Measurements from ENCODE around the gene NRG2.

Gene NRG2

GRCh38 chr5:140023611-140024191, 19.4 kb downstream of the NRG2 start:
- Histone ChIP-seq H3K9me3 (ENCODE audit: control insufficient read depth in 1 of 2, low read length in 2 of 2) (no peaks in the 10 kb centered on the region), H3K27me3 (ENCODE audit: low read depth, low read length) (no peaks in the 10 kb centered on the region), H3K4me3 (ENCODE audit: low read depth in 1 of 2, low read length in 2 of 2) (no peak overlapping the region), H3K36me3 (ENCODE audit: control insufficient read depth in 1 of 2, insufficient read depth in 2 of 2, low read length in 2 of 2) (no peaks in the 10 kb centered on the region), H3K27ac (ENCODE audit: low read length) (no peak overlapping the region), H3K4me1 (ENCODE audit: control insufficient read depth in 1 of 2, insufficient read depth in 2 of 2, low read length in 2 of 2) (peaks cover 0 to 25% of the 10 kb centered on the region in 2 donors)

- no peak overlapping the region for H3K27ac ChIP-seq (ENCODE audit: low read length)
Measured at GRCh38 chr5:140020601-140021177, 22.4 kb downstream of the NRG2 start.

GRCh38 chr5:140018920-140019644, 24.0 kb downstream of the NRG2 start:
- no peaks in the 10 kb centered on the region for H3K9me3 ChIP-seq (ENCODE audit: control insufficient read depth in 1 of 2, low read length in 2 of 2)
- no peak overlapping the region for H3K4me3 ChIP-seq (ENCODE audit: low read depth in 1 of 2, low read length in 2 of 2)
- H3K27me3 ChIP-seq (ENCODE audit: low read depth, low read length): no peaks in the 10 kb centered on the region
- peaks cover 0 to 30% of the 10 kb centered on the region in 2 donors for H3K4me1 ChIP-seq (ENCODE audit: control insufficient read depth in 1 of 2, insufficient read depth in 2 of 2, low read length in 2 of 2)
- H3K27ac ChIP-seq (ENCODE audit: low read length): no peak overlapping the region
- no peaks in the 10 kb centered on the region for H3K36me3 ChIP-seq (ENCODE audit: control insufficient read depth in 1 of 2, insufficient read depth in 2 of 2, low read length in 2 of 2)

More at GRCh38 chr5:140020601-140021177, 22.4 kb downstream of the NRG2 start:
- Histone ChIP-seq H3K4me3 (ENCODE audit: low read depth in 1 of 2, low read length in 2 of 2) (no peak overlapping the region), H3K36me3 (ENCODE audit: control insufficient read depth in 1 of 2, insufficient read depth in 2 of 2, low read length in 2 of 2) (no peaks in the 10 kb centered on the region), H3K4me1 (ENCODE audit: control insufficient read depth in 1 of 2, insufficient read depth in 2 of 2, low read length in 2 of 2) (peaks cover 0 to 31% of the 10 kb centered on the region in 2 donors), H3K27me3 (ENCODE audit: low read depth, low read length) (no peaks in the 10 kb centered on the region), H3K9me3 (ENCODE audit: control insufficient read depth in 1 of 2, low read length in 2 of 2) (no peaks in the 10 kb centered on the region)

- no peak overlapping the region for H3K27ac ChIP-seq (ENCODE audit: low read length)
- no peaks in the 10 kb centered on the region for H3K9me3 ChIP-seq (ENCODE audit: control insufficient read depth in 1 of 2, low read length in 2 of 2)
- H3K4me1 ChIP-seq (ENCODE audit: control insufficient read depth in 1 of 2, insufficient read depth in 2 of 2, low read length in 2 of 2): peaks cover 0 to 30% of the 10 kb centered on the region in 2 donors
- H3K36me3 ChIP-seq (ENCODE audit: control insufficient read depth in 1 of 2, insufficient read depth in 2 of 2, low read length in 2 of 2): no peaks in the 10 kb centered on the region
- H3K27me3 ChIP-seq (ENCODE audit: low read depth, low read length): no peaks in the 10 kb centered on the region
- no peak overlapping the region for H3K4me3 ChIP-seq (ENCODE audit: low read depth in 1 of 2, low read length in 2 of 2)
Measured at GRCh38 chr5:140018517-140018916, 24.6 kb downstream of the NRG2 start.

GRCh38 chr5:140018096-140018481, 25.0 kb downstream of the NRG2 start:
- Histone ChIP-seq H3K9me3 (ENCODE audit: control insufficient read depth in 1 of 2, low read length in 2 of 2) (no peaks in the 10 kb centered on the region), H3K4me1 (ENCODE audit: control insufficient read depth in 1 of 2, insufficient read depth in 2 of 2, low read length in 2 of 2) (peaks cover 0 to 29% of the 10 kb centered on the region in 2 donors), H3K4me3 (ENCODE audit: low read depth in 1 of 2, low read length in 2 of 2) (no peak overlapping the region), H3K27ac (ENCODE audit: low read length) (no peak overlapping the region), H3K36me3 (ENCODE audit: control insufficient read depth in 1 of 2, insufficient read depth in 2 of 2, low read length in 2 of 2) (no peaks in the 10 kb centered on the region), H3K27me3 (ENCODE audit: low read depth, low read length) (no peaks in the 10 kb centered on the region)

GRCh38 chr5:140017397-140018095, 25.6 kb downstream of the NRG2 start:
- Histone ChIP-seq H3K4me1 (ENCODE audit: control insufficient read depth in 1 of 2, insufficient read depth in 2 of 2, low read length in 2 of 2) (peaks cover 0 to 26% of the 10 kb centered on the region in 2 donors), H3K27me3 (ENCODE audit: low read depth, low read length) (no peaks in the 10 kb centered on the region), H3K27ac (ENCODE audit: low read length) (no peak overlapping the region), H3K4me3 (ENCODE audit: low read depth in 1 of 2, low read length in 2 of 2) (no peak overlapping the region), H3K9me3 (ENCODE audit: control insufficient read depth in 1 of 2, low read length in 2 of 2) (no peaks in the 10 kb centered on the region), H3K36me3 (ENCODE audit: control insufficient read depth in 1 of 2, insufficient read depth in 2 of 2, low read length in 2 of 2) (no peaks in the 10 kb centered on the region)

GRCh38 chr5:140015706-140016105, 27.4 kb downstream of the NRG2 start:
- Histone ChIP-seq H3K27me3 (ENCODE audit: low read depth, low read length) (no peaks in the 10 kb centered on the region), H3K4me3 (ENCODE audit: low read depth in 1 of 2, low read length in 2 of 2) (no peak overlapping the region), H3K27ac (ENCODE audit: low read length) (no peak overlapping the region), H3K36me3 (ENCODE audit: control insufficient read depth in 1 of 2, insufficient read depth in 2 of 2, low read length in 2 of 2) (no peaks in the 10 kb centered on the region), H3K9me3 (ENCODE audit: control insufficient read depth in 1 of 2, low read length in 2 of 2) (no peaks in the 10 kb centered on the region), H3K4me1 (ENCODE audit: control insufficient read depth in 1 of 2, insufficient read depth in 2 of 2, low read length in 2 of 2) (peaks cover 0 to 20% of the 10 kb centered on the region in 2 donors)

GRCh38 chr5:140014751-140015150, 28.3 kb downstream of the NRG2 start:
- Histone ChIP-seq H3K4me3 (ENCODE audit: low read depth in 1 of 2, low read length in 2 of 2) (no peak overlapping the region), H3K27me3 (ENCODE audit: low read depth, low read length) (no peaks in the 10 kb centered on the region), H3K27ac (ENCODE audit: low read length) (no peak overlapping the region), H3K36me3 (ENCODE audit: control insufficient read depth in 1 of 2, insufficient read depth in 2 of 2, low read length in 2 of 2) (no peaks in the 10 kb centered on the region), H3K9me3 (ENCODE audit: control insufficient read depth in 1 of 2, low read length in 2 of 2) (no peaks in the 10 kb centered on the region), H3K4me1 (ENCODE audit: control insufficient read depth in 1 of 2, insufficient read depth in 2 of 2, low read length in 2 of 2) (peaks cover 0 to 19% of the 10 kb centered on the region in 2 donors)

GRCh38 chr5:140013536-140013935, 29.6 kb downstream of the NRG2 start:
- Histone ChIP-seq H3K4me1 (ENCODE audit: control insufficient read depth in 1 of 2, insufficient read depth in 2 of 2, low read length in 2 of 2) (peaks cover 0 to 7% of the 10 kb centered on the region in 2 donors), H3K27ac (ENCODE audit: low read length) (no peak overlapping the region), H3K36me3 (ENCODE audit: control insufficient read depth in 1 of 2, insufficient read depth in 2 of 2, low read length in 2 of 2) (no peaks in the 10 kb centered on the region), H3K27me3 (ENCODE audit: low read depth, low read length) (no peaks in the 10 kb centered on the region), H3K4me3 (ENCODE audit: low read depth in 1 of 2, low read length in 2 of 2) (no peak overlapping the region), H3K9me3 (ENCODE audit: control insufficient read depth in 1 of 2, low read length in 2 of 2) (no peaks in the 10 kb centered on the region)

- Histone ChIP-seq H3K9me3 (ENCODE audit: control insufficient read depth in 1 of 2, low read length in 2 of 2) (no peaks in the 10 kb centered on the region), H3K36me3 (ENCODE audit: control insufficient read depth in 1 of 2, insufficient read depth in 2 of 2, low read length in 2 of 2) (no peaks in the 10 kb centered on the region), H3K27me3 (ENCODE audit: low read depth, low read length) (no peaks in the 10 kb centered on the region), H3K27ac (ENCODE audit: low read length) (no peak overlapping the region), H3K4me1 (ENCODE audit: control insufficient read depth in 1 of 2, insufficient read depth in 2 of 2, low read length in 2 of 2) (no peaks in the 10 kb centered on the region), H3K4me3 (ENCODE audit: low read depth in 1 of 2, low read length in 2 of 2) (no peak overlapping the region)
Measured at GRCh38 chr5:140012443-140012842, 30.7 kb downstream of the NRG2 start.

GRCh38 chr5:140011297-140011802, 31.7 kb downstream of the NRG2 start:
- H3K4me1 ChIP-seq (ENCODE audit: control insufficient read depth in 1 of 2, insufficient read depth in 2 of 2, low read length in 2 of 2): no peaks in the 10 kb centered on the region

More at GRCh38 chr5:140011297-140011802, 31.7 kb downstream of the NRG2 start:
- Histone ChIP-seq H3K27me3 (ENCODE audit: low read depth, low read length) (no peaks in the 10 kb centered on the region), H3K27ac (ENCODE audit: low read length) (no peak overlapping the region), H3K4me3 (ENCODE audit: low read depth in 1 of 2, low read length in 2 of 2) (no peak overlapping the region), H3K36me3 (ENCODE audit: control insufficient read depth in 1 of 2, insufficient read depth in 2 of 2, low read length in 2 of 2) (no peaks in the 10 kb centered on the region), H3K9me3 (ENCODE audit: control insufficient read depth in 1 of 2, low read length in 2 of 2) (no peaks in the 10 kb centered on the region)

Measured in muscle layer of duodenum (tissue), 2 donors.